BE2C (cell line): ENCODE measurements around the gene GALNT2.

Experiments used
- DNase-seq: peaks from one replicate; pipeline ENCODE4 v3.0.0-alpha.2; 2020
- H3K27me3 ChIP-seq: fragments of 250-450 bp; sonication (Bioruptor Pico); 2 replicates; pipeline ENCODE4 v1.5.1; 2020; ENCODE audit warnings: mild to moderate bottlenecking
- H3K36me3 ChIP-seq: fragments of 250-450 bp; sonication (Bioruptor Pico); 2 replicates; pipeline ENCODE4 v1.5.1; 2020; ENCODE audit warnings: mild to moderate bottlenecking
- H3K4me1 ChIP-seq: fragments of 250-450 bp; sonication (Bioruptor Pico); 2 replicates; pipeline ENCODE4 v1.5.1; 2020
- H3K4me3 ChIP-seq: 2 replicates; pipeline ENCODE4 v1.5.1; 2011; ENCODE audit warnings: low read depth, low read length
- H3K9me3 ChIP-seq: fragments of 250-450 bp; sonication (Bioruptor Pico); 2 replicates; pipeline ENCODE4 v1.5.1; 2020
- CTCF ChIP-seq: IDR thresholded peaks from 2 replicates; pipeline ENCODE4 v1.5.1; 2012; ENCODE audit warnings: mild to moderate bottlenecking, low read depth, low read length

Gene GALNT2

DNA sequence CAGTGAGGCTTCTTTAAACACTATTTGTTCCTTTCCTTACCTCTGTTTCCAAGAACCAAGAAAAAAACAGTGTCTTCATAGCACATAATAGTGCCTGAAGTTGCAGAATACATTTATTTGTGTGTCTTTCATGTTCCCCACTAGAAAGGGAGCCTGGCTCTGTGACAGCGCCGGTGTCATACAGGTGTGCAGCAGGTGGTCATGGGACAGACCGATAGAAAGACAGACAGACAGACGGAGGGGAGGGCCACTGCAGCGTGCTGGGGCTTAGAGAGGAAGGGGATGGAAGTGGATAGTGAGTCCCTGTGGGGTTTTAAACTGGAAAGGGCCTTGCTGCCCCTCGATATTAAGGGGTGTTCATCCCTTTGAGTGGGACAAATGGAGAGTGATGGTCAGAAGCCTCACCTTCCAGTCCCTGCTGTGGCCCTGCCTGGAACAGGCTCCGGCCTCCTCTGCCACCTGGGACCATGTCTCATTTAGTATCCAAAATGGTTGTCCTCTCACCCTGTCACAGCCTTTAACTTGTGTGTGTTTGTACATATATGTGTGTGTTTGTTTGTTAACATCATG lies 206.2 kb downstream of the GALNT2 start:
- Histone ChIP-seq H3K27me3 (no peaks in the 10 kb centered on the region), H3K36me3 (peaks cover 17% of the 10 kb centered on the region), H3K9me3 (no peaks in the 10 kb centered on the region), H3K4me3 (no peak overlapping the region), H3K4me1 (peaks cover 18% of the 10 kb centered on the region)
- TF ChIP-seq CTCF: no peak
- DNase-seq: no peak

DNA sequence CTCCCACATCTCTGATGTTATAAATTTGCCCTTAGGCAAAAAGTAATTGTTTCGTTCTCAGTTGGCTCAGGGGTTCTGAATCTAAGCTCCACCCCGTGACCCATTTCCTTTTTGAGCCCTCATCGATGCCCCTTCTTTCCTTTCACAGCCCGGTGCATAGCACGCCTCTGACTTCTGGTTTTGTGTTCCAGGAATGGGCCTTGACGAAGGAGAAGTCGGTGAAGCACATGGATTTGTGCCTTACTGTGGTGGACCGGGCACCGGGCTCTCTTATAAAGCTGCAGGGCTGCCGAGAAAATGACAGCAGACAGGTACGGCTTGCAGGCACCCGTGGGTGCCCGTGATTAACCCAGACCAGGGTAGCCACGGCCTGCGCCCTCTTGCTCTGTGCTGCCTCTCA lies 207.2 kb downstream of the GALNT2 start:
- Histone ChIP-seq H3K36me3 (peaks cover 17% of the 10 kb centered on the region), H3K27me3 (no peaks in the 10 kb centered on the region), H3K9me3 (no peaks in the 10 kb centered on the region), H3K4me1 (peaks cover 14% of the 10 kb centered on the region), H3K4me3 (no peak overlapping the region)
- TF ChIP-seq CTCF: no peak
- no peak for DNase-seq

DNA sequence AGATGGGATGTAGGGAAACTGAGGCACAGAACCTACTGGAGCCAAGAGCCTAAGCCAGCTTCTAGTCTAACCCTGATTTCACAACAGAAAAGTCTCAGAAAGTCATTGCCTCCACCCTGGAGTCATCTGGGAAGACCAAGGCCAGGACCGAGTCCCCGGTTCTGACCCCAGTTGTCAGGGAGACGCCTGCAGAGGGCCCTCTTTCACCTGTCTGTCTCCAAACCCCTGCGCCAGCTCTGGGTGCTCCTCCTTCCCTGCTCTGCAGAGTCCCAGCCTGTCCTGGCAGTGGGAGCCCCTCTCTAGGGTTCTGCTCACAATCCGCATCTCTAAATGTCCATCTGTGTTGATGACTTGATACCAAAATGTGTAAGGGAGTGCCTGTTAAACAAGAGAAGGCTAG lies 209.4 kb downstream of the GALNT2 start:
- no peak for DNase-seq
- no peaks in the 10 kb centered on the region for H3K27me3 ChIP-seq
- peaks cover 3% of the 10 kb centered on the region for H3K4me1 ChIP-seq
- H3K36me3 ChIP-seq: peaks cover 22% of the 10 kb centered on the region
- TF ChIP-seq CTCF: no peak
- no peaks in the 10 kb centered on the region for H3K9me3 ChIP-seq
- H3K4me3 ChIP-seq: no peak overlapping the region

- no peaks in the 10 kb centered on the region for H3K4me1 ChIP-seq
- no peak for TF ChIP-seq CTCF
- H3K4me3 ChIP-seq: no peak overlapping the region
- peaks cover 22% of the 10 kb centered on the region for H3K36me3 ChIP-seq
- H3K27me3 ChIP-seq: no peaks in the 10 kb centered on the region
- no peaks in the 10 kb centered on the region for H3K9me3 ChIP-seq
- no peak for DNase-seq
Measured at GRCh38 chr1:230277201-230278025, 210.4 kb downstream of the GALNT2 start.

- H3K4me3 ChIP-seq: no peak overlapping the region
- no peak for DNase-seq
- H3K36me3 ChIP-seq: peaks cover 22% of the 10 kb centered on the region
Measured at GRCh38 chr1:230278376-230278775, 211.3 kb downstream of the GALNT2 start.

More at GRCh38 chr1:230278376-230278775, 211.3 kb downstream of the GALNT2 start:
- no peak for TF ChIP-seq CTCF
- Histone ChIP-seq H3K9me3 (no peaks in the 10 kb centered on the region), H3K4me1 (no peaks in the 10 kb centered on the region), H3K27me3 (no peaks in the 10 kb centered on the region)
